ENCODE measurements around the gene LZTS2.

Gene LZTS2

GRCh38 chr10:101056365-101057151, 57.0 kb downstream of the LZTS2 start:
- DNase-seq, result no peak
